Stimulated activated naive CD8-positive, alpha-beta T cell treated with anti-CD3 and anti-CD28 coated beads, Interleukin-15, amount 100 ng/mL, for 72 hours (primary cell): ENCODE measurements around the gene PCYT2.

Experiments used
- ATAC-seq: fragments of 150-1000 bp; cut with Tn5 transposase; 2 replicates; pipeline ENCODE4 v1.10.0; 2021; ENCODE audit warnings: mild to moderate bottlenecking, moderate library complexity
- DNase-seq, 2 donors: peaks; one replicate each; pipeline ENCODE4 v3.0.0; 2021 to 2022
- H3K27ac Mint-ChIP-seq, 2 donors: one replicate each; pipeline ENCODE4 v1.8.0; 2022; ENCODE audit warnings: mild to moderate bottlenecking in 2 of 2, mixed read lengths in 2 of 2, moderate library complexity in 2 of 2
- H3K27me3 Mint-ChIP-seq: one replicate; pipeline ENCODE4 v1.8.0; 2022; ENCODE audit warnings: mixed read lengths
- H3K4me1 Mint-ChIP-seq: one replicate; pipeline ENCODE4 v1.8.0; 2022; ENCODE audit warnings: mild to moderate bottlenecking, mixed read lengths
- H3K4me3 Mint-ChIP-seq, 2 donors: one replicate each; pipeline ENCODE4 v1.8.0; 2022; ENCODE audit warnings: mild to moderate bottlenecking in 2 of 2, mixed read lengths in 2 of 2, moderate library complexity in 1 of 2
- H3K9me3 Mint-ChIP-seq, 2 donors: one replicate each; pipeline ENCODE4 v1.8.0; 2022; ENCODE audit warnings: mixed read lengths in 2 of 2

Gene PCYT2

GRCh38 chr17:81888105-81888987 lies 22.9 kb downstream of the PCYT2 start:
- DNase-seq, result no peak
- no peaks in the 10 kb centered on the region for H3K9me3 Mint-ChIP-seq
- peak overlapping the region; percentile 76 to 96 for H3K27ac Mint-ChIP-seq
- no peak for ATAC-seq
- no peaks in the 10 kb centered on the region for H3K27me3 Mint-ChIP-seq
- peak overlapping the region; percentile 59 to 85 for H3K4me3 Mint-ChIP-seq
- H3K4me1 Mint-ChIP-seq, result peaks cover 51% of the 10 kb centered on the region

DNA sequence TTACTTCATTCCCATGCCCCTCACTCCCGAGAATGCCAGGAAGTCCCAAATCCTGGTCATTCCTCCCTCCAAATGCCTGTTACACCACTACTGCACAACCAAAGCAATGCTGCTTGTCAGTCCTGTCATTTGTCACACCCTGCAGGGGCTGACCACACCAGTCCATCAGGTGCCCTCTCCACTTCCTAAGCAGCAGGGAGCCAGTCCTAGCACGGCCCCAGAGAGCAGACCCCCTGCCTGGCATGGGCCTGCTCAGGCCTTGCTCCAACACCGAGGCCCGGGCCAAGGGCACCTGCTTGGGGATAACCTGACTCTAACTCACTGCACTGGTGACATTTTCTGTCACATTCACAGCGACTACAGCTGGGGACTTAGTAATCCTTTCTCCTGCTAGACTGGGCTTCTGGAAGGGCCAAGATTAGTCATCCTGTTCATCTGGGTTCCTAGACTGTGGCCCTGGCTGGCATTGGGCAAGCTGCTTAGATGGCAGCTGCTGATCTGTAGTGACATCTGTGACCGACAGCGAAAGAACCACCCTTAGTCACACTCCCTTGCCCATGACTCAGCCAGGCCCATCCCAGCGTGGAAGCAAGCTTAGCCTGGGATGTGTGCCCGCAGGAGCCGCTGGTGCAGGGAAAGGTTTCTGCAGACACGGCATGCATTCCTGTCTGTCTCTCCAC lies 25.2 kb downstream of the PCYT2 start:
- no peaks in the 10 kb centered on the region for H3K27me3 Mint-ChIP-seq
- peaks cover 39% of the 10 kb centered on the region for H3K4me1 Mint-ChIP-seq
- H3K4me3 Mint-ChIP-seq, result no peak overlapping the region
- peak overlapping the region in 1 of 2 donors; percentile 1 for H3K27ac Mint-ChIP-seq
- DNase-seq (no peak), ATAC-seq (no peak)
- no peaks in the 10 kb centered on the region for H3K9me3 Mint-ChIP-seq

GRCh38 chr17:81885454-81885853 lies 25.7 kb downstream of the PCYT2 start:
- Mint-ChIP-seq H3K4me3 (no peak overlapping the region), H3K27ac (peak overlapping the region in 1 of 2 donors; percentile 1), H3K9me3 (no peaks in the 10 kb centered on the region), H3K4me1 (peaks cover 38% of the 10 kb centered on the region), H3K27me3 (no peaks in the 10 kb centered on the region)
- DNase-seq (no peak), ATAC-seq (no peak)

DNA sequence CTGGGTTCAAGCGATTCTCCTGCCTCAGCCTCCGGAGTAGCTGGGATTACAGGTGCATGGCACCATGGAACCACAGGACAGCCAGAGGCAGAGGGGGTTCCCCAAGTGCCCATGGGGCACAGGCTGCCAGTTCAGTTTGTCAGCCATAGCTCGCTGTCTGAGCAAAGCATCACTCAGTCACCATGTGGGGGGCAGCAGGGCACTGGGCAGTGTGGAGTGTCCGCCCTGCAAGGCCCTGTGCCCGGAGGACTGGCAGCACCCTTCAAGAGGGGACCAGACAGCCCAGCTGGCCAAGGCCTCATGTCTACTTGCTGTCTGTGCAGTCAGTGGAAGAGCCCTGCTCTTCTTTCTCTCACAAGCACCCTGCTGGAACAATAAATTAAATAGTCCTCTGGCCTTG lies 26.2 kb downstream of the PCYT2 start:
- Mint-ChIP-seq H3K27ac (no peak overlapping the region), H3K27me3 (no peaks in the 10 kb centered on the region), H3K4me1 (peaks cover 34% of the 10 kb centered on the region), H3K4me3 (no peak overlapping the region), H3K9me3 (no peaks in the 10 kb centered on the region)
- ATAC-seq, result no peak
- no peak for DNase-seq

DNA sequence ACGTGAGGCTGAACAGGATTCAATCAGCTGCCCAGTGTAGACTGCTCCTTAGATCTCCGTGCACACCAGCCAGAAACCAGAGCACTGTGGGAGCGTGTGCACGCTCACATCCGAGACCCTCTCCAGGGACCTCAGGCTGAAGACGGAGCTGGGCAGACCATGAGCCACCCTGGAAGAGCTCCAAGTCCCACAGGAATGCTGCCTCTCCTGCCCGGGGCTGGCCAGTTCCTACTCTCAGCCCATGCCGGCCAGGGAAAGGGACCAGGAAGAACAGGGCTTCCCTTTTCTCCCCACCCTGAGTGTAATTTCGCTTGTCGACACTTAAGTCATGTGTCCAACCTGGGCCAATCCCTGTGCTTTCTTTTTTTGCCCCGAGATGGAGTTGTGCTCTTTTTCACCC lies 26.7 kb downstream of the PCYT2 start:
- Mint-ChIP-seq H3K27ac (no peak overlapping the region), H3K4me1 (peaks cover 32% of the 10 kb centered on the region), H3K9me3 (no peaks in the 10 kb centered on the region), H3K4me3 (no peak overlapping the region), H3K27me3 (no peaks in the 10 kb centered on the region)
- peak; percentile 43 for ATAC-seq
- DNase-seq, result no peak

DNA sequence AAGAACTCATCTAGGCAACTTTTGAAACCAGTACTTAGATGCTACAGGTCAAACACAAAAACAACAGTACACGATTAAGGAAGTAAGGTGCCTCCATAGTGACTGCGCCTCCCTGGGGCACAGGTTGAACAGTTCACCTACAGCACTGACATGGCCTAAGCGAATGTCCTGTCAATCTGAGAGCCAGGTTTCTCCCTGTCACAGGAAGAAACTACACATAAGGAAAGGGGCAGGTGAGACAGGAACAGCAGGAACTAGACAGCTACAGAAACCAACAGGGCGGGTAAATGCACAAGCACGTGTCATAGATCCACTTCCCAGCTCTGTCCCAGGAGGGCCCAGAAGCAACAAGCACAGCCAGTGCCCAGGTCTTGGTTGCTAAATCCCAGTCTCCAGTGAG lies 32.1 kb downstream of the PCYT2 start:
- DNase-seq (no peak), ATAC-seq (no peak)
- peaks cover 16% of the 10 kb centered on the region for H3K4me1 Mint-ChIP-seq
- H3K9me3 Mint-ChIP-seq, result no peaks in the 10 kb centered on the region
- H3K4me3 Mint-ChIP-seq, result no peak overlapping the region
- H3K27ac Mint-ChIP-seq, result peak overlapping the region in 1 of 2 donors; percentile 86
- H3K27me3 Mint-ChIP-seq, result no peaks in the 10 kb centered on the region

GRCh38 chr17:81878294-81878693 lies 32.9 kb downstream of the PCYT2 start:
- Mint-ChIP-seq H3K9me3 (no peaks in the 10 kb centered on the region), H3K27ac (no peak overlapping the region), H3K27me3 (no peaks in the 10 kb centered on the region), H3K4me1 (peaks cover 25% of the 10 kb centered on the region), H3K4me3 (no peak overlapping the region)
- DNase-seq (no peak), ATAC-seq (no peak)

- Mint-ChIP-seq H3K9me3 (no peaks in the 10 kb centered on the region), H3K27me3 (no peaks in the 10 kb centered on the region), H3K27ac (no peak overlapping the region), H3K4me3 (no peak overlapping the region), H3K4me1 (peaks cover 32% of the 10 kb centered on the region)
- DNase-seq (no peak), ATAC-seq (no peak)
Observed at GRCh38 chr17:81877569-81877968, 33.6 kb downstream of the PCYT2 start.

GRCh38 chr17:81871387-81872230 lies 39.6 kb downstream of the PCYT2 start:
- ATAC-seq, result no peak
- H3K4me1 Mint-ChIP-seq, result peaks cover 64% of the 10 kb centered on the region

GRCh38 chr17:81870981-81871386 lies 40.2 kb downstream of the PCYT2 start, which contains the start of gene ARHGDIA:
Gene ARHGDIA, minus strand, starts transcription at chr17:81871337. Its CDS starts 1,407 bp downstream, at chr17:81869930.
- peak; percentile 66 for ATAC-seq
- H3K27ac Mint-ChIP-seq, result peak within 1 kb of the TSS; percentile 98
- H3K4me1 Mint-ChIP-seq, result peaks cover 70% of the 10 kb centered on the region
- H3K27me3 Mint-ChIP-seq, result no peaks in the 10 kb centered on the region
- H3K9me3 Mint-ChIP-seq, result no peaks in the 10 kb centered on the region
- H3K4me3 Mint-ChIP-seq, result peak within 1 kb of the TSS; percentile 88 to 95
- no peak for DNase-seq

More at GRCh38 chr17:81871387-81872230, 39.6 kb downstream of the PCYT2 start:
- peak; percentile 93 to 95 for DNase-seq
- H3K27ac Mint-ChIP-seq, result peak overlapping the region; percentile 98
- H3K4me3 Mint-ChIP-seq, result peak overlapping the region; percentile 88 to 90
- H3K27me3 Mint-ChIP-seq, result no peaks in the 10 kb centered on the region
- no peaks in the 10 kb centered on the region for H3K9me3 Mint-ChIP-seq

DNA sequence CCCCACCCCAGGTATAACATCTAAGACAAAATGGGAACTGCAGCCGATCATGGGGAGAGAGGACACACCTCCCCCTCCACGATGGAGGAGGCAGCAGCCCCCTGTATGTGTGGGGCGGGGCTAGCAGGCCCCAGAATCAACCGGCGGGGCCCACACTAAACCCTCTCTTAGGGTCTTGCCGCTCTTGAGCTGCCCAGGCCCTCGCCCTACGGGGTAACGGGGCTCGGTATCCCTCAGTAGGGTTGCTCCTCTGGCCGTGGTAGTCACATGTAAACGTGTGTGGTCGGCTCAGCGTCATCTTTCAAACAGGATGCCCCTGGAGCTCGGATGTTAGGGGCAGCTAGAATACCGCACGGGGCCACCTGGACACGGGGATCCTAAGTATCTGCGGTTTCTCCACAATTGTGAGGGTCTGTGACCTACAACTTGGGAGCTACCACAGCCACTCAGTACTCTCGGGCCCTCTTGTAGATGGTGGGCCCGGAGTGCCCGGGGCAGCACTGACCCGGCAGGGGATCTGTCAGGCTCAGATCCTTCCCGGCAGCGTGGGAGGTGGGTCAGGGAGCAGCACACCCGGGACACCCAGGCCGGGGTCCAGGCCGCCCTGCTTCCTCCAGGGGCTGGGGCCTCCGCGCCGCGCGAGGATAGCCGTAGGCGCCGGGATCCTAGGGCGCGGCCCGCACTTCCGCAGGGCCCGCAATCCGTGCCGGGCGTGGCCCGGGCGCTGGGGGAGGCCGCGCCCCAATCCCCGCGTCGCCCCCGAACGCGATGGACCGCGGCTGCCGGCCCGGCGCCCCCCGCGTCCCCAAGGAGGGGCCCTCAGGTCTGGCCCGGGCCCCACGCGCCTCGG lies 40.8 kb downstream of the PCYT2 start:
- peak; percentile 48 to 66 for DNase-seq
- H3K4me1 Mint-ChIP-seq, result peaks cover 76% of the 10 kb centered on the region
- peak overlapping the region; percentile 92 to 97 for H3K27ac Mint-ChIP-seq
- peak; percentile 52 for ATAC-seq
- peak overlapping the region; percentile 88 to 95 for H3K4me3 Mint-ChIP-seq
- H3K9me3 Mint-ChIP-seq, result no peaks in the 10 kb centered on the region
- no peaks in the 10 kb centered on the region for H3K27me3 Mint-ChIP-seq

- Mint-ChIP-seq H3K27me3 (no peaks in the 10 kb centered on the region), H3K27ac (peak overlapping the region; percentile 92 to 97), H3K9me3 (no peaks in the 10 kb centered on the region), H3K4me3 (peak overlapping the region; percentile 88 to 95), H3K4me1 (peaks cover 80% of the 10 kb centered on the region)
- ATAC-seq (peak; percentile 11), DNase-seq (peak; percentile 56 to 65)
Observed at GRCh38 chr17:81869221-81870130, 41.7 kb downstream of the PCYT2 start.

GRCh38 chr17:81868674-81869220 lies 42.5 kb downstream of the PCYT2 start:
- no peak for ATAC-seq
- Mint-ChIP-seq H3K4me1 (peaks cover 80% of the 10 kb centered on the region), H3K27me3 (no peaks in the 10 kb centered on the region)

More at GRCh38 chr17:81868674-81869220, 42.5 kb downstream of the PCYT2 start:
- no peak for DNase-seq
- H3K9me3 Mint-ChIP-seq, result no peaks in the 10 kb centered on the region
- H3K4me3 Mint-ChIP-seq, result peak overlapping the region; percentile 88 to 95
- peak overlapping the region in 1 of 2 donors; percentile 97 for H3K27ac Mint-ChIP-seq
